Hypothalamus (tissue), 51 donors: ENCODE results near the gene ECE1.

Experiments used
- DNase-seq, 51 donors: peaks; one replicate each; lab custom pipeline; 2025; lab: John Stamatoyannopoulos, UW

The ECE1 gene

DNA sequence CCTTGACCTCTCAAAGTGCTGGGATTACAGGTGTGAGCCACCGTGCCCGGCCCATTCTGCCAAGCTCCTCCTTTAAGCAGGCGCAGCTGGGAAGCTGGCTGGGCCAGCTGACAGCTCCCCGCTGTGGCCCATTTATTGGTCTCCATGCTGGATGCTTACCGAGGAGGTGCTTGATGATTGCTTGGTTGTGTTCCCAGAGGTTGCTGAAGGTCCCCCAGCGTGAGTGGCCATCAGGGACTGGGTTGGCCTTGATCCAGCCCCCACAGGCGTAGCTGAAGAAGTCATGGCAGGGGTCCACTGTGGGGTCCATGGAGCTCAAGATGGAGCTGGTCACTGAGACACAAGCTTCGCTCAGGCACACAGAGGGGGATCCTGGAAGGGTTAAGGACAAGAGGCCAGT lies 17.7 kb downstream of the ECE1 start:
- no peak for DNase-seq

DNA sequence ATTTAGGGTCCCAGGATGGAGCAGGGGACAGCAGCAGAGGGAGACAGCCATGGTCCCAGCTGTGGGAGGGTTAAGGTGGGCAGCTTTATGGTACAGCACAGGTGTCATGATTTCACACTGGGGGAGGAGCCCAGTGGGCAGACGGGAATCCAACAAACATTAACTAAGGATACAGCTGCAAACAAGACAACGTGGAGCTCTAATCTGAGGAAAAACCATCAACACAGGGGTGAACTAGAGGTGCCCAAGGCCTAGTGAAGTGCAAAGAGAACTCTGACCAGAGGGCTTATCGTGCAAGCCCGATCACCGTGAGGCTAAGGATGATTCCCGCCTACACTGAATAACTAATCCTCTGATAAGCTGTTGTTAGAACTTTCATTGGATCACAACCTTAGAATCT lies 18.7 kb downstream of the ECE1 start:
- no peak for DNase-seq

DNA sequence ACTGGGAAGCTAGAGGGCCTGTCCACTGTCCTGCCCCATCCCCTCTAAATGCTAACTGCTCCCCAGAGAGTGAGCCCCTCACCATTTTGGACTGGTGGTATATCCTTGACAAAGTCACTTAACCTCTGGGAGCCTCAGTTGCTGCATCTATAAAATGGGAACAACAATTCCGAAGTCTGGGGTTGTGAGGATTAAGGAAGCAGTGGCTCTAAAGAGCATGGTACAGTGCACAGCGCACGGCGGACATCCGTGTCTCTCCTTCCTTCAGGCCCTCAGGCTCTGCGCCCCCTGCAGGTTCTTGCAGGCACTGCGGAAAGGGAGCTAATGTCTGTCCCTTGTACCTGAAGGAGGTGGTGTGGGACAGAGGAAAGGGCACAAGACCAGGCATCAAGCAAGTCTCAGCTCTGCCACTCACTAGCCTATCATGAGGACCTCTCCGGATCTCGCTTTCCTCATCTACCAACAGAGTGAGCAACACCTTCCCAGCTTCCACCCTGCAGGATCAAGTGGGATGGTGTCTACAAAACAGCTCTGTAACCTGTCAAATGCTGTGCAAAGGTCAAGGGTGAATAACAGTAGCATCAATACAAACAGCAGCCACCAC lies 20.1 kb downstream of the ECE1 start:
- peak in 13 of 51 donors; percentile 7 to 55 (median 27) for DNase-seq

DNA sequence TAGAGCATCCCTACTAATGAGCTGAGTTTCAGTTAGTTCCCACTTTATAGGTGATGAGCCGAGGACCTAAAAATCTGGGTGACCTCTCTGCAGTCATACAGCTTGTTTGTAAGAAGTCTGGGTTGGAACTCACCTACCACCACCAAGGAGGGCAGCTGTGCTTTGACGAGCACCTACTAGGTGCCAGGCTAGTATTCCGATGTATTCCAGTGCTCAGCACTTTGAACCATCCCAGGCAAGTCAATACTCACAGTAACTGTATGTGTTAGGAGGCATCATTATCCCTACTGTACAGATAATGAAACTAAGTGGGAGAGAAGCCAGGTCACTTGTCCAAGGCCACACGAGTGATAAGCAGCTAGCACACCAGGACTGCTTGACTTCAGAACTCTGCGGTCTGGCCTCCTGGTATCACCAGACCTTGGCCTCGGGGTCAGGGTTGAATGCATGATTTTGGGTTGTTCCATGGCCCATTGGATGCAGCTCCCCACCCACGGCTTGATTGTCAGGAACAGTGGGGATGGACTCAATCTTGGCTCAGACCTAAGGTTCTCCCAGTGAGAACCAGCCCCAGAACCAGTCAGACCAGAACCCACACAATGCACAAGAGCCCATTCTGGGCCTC lies 20.7 kb downstream of the ECE1 start:
- DNase-seq = no peak

DNA sequence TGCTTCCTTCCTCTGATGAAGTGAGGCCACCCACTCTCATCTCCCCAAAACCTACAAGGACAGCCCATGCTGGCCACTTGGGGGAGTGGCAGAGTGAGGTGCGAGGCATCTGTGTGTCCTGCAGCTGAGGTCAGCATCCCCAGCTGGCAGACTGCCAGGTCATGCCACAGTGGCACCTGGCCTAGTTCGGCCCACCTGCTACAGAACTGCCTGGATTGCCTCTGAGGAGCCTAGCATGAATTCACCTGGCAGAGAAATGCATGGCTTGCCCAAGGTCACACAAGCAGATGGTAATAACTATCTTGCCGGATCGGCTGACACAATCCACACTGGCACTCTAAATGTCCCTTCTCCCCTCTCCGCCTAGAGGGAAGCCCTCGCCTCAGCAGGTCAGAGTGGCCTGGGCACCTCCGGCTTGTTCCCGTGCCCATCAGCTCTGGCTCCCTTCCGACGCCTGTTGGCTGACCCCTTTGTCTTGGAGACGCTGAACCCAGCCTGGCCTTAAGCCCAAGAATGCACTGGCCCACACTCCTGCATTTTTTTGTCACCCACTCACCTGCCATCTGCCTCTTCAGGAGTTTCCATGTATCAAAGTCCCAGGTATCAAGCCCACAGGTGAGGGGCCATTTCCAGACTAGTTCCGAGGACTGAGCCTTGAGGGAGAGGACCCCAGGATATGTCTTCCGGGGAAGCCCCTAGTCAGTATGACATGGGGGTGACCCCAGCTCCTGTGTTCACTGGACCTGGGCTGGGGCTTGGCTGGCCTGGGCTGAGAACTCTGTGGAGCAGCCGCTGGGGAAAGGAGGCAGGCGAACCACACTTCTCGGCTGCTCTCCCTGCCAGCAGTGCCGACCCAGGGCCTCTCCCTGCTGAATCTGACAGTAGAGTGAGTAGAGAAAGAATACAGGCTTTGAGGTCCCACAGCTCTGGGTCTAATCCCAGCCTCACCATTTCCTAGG lies 21.7 kb downstream of the ECE1 start:
- DNase-seq = peak in 1 of 51 donors; percentile 11

DNA sequence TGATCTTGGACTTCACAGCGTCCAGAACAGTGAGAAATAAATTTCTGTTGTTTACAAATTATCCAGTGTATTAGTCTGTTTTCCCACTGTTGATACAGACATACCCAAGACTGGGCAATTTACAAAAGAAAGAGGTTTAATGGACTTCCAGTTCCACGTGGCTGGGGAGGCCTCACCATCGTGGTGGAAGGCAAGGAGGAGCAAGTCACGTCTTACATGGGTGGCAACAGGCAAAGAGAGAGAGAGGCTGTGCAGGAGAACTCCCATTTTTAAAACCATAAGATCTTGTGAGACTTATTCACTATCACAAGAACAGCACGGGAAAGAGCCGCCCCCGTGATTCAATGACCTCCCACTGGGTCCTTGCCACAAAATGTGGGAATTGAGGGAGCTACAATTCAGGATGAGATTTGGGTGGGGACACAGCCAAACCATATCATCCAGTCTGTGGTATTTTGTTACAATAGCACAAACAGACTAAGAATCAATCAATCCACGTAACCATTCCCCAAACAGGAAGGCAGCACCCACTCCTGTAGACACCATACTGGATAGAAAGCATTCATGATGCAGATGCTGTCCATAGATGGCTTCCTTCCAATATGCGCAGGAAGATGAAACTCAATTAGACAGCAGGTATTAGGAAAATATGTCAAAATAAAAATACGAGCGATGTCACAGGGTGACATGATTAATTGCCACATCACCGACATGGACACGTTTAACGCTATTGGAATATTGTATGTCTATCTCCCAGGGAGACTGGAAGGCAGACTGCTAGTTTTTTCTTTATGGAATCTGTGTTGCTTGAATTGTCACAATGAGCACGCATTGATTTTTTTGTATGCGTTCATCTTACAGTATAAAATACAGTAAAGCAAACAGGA lies 22.8 kb downstream of the ECE1 start:
- no peak for DNase-seq

DNA sequence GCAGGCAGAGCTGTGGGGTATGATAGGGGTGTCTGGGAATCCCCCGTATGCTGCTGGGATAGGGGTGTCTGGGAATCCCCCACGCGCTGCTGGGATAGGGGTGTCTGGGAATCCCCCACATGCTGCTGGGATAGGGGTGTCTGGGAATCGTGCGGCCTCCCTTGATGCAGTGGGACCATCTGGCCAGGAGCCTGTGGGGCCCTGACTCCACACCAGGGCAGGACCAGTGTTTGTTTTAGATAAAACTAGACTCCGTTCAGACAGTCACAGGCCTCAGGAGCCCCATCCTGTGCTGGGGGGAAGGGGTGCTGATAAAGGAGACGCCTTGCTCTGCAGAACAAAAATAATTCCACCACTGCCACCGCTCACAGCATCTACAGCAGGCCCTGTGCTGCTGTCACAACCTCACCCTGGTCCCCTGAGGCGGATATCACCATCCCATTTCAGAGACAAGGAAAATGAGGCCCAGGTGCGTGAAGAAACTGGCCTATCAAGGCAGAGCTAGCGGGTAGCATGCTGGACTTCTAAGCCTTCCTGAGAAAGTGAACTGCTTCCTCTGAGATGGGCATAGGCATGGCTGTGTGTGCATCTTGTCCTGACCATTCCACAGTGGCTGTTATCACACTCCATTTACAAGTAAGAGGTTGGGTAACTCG lies 24.0 kb downstream of the ECE1 start:
- no peak for DNase-seq

DNA sequence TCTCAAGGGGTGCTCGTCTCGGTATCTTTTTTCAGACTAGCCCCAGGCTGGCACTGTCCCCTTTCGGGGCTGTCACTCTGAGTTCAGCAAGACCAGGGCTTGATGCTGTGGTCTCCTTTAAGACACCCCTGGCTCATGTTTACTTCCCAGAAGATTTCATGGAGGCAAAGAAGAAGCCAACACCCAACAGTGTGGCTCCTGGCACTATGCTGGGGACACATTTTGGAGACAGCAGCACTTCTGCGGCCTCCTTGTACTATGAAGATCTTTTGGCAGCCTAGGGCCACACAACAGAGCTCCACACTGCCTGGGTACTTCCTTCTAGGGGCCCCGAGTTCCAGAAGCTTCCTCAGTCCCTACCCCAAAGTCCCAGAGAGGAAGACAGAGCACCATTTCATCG lies 24.6 kb downstream of the ECE1 start:
- no peak for DNase-seq

DNA sequence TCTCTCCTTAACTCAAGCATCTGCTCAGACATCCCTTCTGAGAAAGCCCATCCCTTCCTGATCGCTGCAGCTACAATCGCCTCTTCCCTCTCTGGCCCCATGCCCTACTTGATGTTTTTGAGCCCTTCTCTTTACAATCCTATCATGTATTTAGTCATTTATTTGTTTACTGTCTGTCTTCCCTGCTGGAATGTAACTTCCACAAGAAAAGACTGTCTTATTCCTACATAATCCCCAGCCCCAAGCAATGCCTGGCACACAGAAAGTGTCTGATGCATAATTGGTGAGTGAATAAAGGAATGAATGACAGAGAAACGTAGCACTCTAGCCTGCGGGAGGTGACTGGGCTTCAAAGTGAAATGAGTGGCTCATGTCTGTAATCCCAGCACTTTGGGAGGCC lies 25.4 kb downstream of the ECE1 start:
- DNase-seq = no peak

DNA sequence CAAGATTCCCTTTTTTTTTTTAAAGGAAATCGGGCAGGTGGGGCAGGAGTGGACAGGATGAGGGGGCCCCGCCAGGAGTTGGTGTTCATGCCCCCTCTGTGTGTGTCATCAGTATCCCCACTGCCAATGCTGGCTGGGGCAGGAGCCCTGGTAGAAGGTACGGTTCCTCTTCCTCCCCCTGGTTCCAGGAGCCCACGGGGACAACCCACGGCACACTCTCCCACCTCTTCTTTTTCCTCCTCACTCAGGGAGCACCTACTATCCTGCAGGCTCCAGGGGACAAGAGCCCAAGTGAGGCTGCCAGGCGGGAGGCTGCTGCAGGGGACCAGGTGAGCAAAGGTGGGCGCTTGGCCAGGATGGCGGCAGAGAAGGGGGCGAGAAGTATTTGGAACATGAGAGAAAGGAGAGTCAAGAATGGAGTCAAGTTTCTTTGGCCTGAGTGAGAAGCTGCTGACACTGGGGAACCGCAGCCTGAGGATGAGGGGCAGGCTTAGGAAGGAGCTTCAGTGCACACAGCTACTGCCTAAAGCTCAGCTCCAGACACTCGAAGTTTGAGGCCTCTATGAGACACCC lies 26.5 kb downstream of the ECE1 start:
- DNase-seq = no peak

DNA sequence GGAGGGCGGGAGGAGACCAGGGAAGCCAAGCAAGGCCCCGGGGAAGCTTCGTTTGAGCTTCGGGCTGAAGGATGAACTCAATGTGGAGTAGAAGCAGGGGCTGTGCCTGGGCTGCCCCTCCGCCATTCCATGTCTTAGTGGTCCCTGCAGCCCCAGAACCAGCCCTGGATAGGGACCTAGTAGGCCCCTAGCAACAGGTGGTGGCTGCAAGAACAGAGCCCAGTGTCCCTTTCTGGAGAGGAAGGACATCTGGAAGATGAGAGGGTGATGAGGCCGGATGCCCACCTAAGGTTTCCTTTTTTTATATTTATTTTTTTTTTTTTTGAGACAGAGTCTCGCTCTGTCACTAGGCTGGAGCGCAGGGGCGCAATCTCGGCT lies 27.2 kb downstream of the ECE1 start:
- DNase-seq = no peak

DNA sequence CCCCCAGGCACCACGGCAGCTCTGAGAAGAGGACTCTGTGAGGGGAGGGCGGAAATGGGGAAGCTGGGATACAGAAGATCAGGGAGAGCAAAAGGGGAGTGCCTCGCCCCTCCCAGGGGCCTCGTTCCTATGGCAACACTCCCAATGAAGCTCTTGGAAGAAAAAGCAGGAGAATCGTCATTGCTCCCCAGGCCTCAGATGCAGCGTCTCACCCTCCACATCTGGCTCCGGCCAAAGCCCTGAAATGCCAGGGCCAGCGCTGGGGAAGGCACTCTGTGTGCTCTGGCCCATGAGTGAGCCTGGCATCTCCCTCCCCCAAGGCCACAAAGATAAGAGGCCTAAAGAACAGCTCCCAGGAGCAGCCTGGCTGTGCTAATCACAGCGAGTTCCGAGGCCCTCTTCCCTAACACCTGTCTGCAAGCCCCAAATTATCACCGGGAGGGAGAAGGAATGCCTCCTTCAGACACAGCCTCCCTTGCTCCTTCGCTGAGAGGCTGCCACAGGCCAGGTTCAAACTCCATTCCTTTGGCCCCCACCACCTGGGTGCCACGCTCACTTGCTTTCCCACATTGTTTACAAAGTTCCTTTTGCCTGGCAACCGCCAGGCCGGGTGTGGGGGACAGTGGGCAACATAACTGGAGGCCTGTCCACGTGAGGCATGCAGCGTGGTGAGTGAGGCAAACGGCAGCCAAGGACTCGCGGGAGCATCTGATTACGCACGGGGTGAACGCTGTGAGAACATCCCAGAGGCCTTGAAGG lies 27.8 kb downstream of the ECE1 start:
- DNase-seq = peak in 29 of 51 donors; percentile 9 to 79 (median 36)

DNA sequence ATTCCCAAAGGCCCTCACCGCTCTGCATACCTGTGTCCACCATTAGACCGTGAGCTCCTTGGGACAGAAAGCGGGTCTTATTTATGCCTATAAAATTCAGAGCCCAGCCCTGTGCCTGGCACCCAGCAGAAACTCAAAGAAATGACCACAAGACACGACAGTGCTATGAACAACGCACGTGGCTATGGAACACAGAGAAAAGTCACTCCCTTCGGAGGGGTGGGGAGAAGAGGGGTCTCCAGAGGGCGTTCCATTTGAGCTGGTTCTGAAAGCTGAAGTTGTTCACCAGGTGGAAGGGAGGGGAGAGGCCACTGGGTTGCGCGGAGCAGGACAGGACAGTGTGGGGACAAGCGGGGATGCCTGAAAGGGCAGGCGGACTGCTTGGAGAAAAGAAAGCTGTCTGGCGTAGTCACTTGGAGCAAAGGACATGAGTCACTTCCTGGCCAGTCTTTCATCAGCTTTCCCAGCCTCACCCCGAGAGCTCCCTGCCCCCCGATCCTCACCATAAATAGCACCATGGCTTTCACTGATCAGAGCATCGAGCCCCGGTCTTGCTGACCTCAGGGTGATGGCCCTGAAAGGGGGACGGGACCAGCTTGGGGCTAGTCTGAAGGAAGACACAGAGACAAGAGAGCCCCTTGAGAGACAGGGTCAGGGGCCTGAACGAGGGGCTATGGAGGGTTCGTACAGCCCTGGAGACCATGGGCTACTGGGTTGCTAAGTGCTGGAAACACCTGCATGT lies 28.5 kb downstream of the ECE1 start:
- peak in 20 of 51 donors; percentile 11 to 78 (median 42) for DNase-seq

DNA sequence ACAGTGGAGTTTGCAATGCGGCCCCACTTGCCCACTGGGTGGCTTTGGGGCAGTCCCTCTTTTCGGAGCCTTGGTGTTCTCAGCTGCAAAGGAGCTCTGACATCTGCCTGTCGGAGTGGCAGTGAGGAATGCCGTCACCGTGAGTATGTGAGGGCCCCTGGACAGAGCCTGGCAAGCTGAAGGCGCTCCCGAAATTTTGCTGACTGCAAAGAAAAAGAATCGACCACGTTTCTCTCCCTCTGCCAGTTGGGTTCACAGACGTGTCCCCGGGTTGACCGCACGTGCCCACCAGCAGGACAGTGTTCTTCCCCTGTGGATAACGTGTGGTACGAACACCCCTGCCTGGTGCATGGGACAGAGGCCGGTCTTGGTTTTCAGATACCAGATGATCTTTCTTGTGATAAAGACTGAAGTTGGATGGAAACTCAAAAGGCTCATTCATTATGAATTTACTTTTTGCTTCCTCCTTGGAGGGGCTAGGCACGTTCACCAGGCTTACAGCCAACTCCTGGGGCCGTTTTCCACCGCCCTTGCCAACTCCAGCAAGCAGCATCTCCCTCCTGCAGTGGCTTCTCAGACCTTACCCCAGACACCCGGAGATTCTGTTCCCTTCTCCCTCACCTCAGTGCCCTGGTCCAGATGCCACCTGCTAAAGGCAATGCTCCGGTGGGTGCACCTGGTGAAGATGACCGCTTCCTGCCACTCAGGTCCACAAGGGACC lies 29.7 kb downstream of the ECE1 start:
- no peak for DNase-seq

DNA sequence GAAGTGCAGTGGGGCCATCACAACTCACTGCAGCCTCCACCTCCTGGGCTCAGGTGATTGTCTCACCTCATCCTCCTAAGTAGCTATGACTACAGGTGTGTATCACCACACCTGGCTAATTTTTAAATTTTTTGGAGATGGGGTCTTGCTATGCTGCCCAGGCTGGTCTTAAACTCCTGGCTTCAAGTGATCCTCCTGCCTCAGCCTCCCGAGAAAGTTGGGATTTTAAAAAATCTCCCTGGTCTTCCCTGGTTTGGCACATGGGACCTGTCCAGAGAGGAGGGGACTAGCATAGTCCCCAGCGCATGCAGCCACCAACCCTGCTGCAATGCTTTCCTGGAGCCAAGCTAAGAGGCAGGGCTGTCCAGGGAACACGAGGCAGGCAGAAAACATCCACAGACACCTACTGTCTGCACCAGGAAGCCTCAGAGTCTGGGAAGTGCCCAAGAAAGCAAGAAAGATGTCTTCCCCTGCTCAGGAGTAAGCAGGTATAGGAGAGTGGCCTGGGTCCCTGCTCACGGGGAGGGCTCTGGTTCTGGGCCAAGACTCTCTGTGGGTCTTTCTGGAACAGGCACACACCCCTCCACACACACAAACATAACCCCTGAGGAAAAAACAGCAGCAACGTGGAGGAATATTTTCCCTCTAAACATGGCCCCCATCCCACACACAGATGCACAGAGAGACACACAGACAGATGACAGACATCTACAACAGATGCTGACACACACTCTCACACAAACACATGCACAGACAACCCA lies 30.8 kb downstream of the ECE1 start:
- DNase-seq = no peak

DNA sequence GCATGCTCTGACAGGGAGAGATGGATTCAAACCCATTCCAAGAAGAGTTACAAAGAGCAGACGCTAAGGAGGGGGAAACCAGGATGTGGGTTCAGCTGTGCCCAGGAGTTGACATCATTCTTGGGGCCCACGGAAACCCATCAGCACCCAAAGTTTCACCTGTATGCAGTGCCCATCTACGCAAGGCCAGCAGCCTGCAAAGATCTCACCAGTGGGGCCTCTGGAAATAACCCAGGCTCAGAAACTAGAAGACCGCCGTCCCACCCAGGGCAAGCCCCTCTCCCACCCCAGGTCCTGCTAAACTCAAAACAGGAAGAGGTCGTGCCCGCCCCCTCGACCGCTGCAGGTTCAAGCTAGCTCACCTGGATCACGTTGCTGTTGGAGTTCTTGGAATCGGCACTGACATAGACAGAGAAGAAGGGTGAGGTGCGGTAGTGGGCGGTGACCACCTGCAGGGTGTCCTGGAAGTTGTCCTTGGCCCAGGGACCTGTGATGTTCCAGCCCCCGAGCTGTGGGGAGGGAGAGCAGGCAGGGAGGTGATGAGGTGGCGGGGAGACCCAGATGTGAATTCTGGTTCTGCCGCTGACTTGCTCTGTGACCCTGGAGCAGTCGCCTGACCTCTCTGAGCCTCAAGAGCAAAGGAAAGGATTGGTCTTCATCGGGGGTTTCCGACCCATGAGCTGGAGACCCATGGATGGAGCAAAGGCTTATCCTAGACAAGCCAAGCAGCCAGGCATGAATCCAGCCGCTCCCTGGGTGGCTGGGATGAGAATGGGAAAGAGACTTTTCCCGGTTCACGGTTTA lies 31.7 kb downstream of the ECE1 start:
- no peak for DNase-seq
